ENCODE measurements around the gene AKAP8. TPM values are rescaled to one million over a fixed set of nuclear protein-coding genes. Genes with fewer than 3 reads are reported as not detected.

AKAP8 gene
- total RNA-seq, 4 donors from 2014 or later, result 21.8 to 33.2 (median 26.6) TPM

DNA sequence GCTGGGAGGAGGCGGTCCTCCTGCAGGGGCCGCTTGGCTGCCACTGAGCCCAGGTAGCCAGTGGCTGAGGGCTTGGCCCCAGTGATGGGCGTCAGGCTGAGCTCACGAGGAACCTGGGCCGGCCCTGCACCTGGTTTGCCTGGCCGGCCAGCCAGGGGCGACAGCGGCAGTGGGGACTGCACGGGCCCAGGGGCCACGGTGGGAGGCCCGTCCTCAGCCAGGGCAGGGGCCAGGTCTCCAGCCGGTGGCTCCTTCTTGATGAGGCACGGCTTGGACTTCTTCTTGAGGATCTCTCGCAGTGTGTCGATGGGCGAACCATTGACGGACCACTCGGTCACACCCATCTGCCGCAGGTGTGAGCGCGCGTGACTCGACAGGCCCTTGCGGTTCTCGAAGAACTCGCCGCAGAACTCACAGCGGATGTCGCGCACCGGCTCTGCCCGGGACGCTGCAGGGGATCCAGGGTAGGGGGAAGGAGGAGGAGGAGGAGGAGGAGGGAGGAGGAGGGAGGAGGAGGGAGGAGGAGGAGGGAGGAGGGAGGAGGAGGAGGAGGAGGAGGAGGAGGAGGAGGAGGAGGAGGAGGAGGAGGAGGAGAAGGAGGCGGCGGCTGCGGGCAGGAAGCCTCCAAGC, 45.8 kb upstream of the AKAP8 start:
- peaks cover 49% of the 10 kb centered on the region in 2 donors for H3K36me3 ChIP-seq

DNA sequence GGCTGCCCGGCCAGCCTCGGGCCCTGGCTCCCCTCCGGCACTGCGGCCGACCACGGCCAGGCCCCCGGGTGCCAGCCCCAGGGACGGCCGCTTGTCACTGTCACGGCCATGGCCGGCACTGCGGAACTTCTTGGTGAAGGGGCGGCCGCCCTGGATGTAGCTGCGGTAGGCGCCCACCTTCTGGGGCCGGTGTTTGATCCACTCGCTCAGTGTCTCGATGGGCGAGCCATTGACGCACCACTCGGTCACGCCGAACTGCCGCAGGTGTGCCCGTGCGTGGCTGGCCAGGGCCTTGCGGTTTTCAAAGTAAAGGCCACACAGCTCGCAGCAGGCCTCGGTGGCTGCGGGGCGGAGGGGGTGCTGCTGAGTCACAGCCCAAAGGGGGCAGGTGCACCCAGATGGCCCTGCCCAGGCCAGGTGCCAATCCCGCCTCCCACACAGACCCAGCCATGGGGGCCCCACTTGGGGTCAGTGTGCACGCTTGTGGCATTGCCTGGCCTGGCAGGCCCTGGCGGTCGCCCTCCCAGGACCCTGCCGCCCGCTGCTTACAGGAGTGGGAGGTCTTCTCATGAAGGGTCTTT, 45.2 kb upstream of the AKAP8 start:
- WGBS, 2 donors, result 96 to 98% methylated on average over 10 to 31 of the region's 38 CpGs
- Histone ChIP-seq H3K27me3 (no peaks in the 10 kb centered on the region), H3K27ac (no peak overlapping the region), H3K4me3 (replicated peaks in 1 of 3) (no peak overlapping the region), H3K9me3 (no peaks in the 10 kb centered on the region), H3K36me3 (peaks cover 49% of the 10 kb centered on the region in 2 donors), H3K4me1 (no peaks in the 10 kb centered on the region)
- intact Hi-C loops (cut with DNase I), result no loop called here
- no peak for TF ChIP-seq POLR2A (IDR thresholded peaks at IDR 0.05)
- TF ChIP-seq, protein P1, sequence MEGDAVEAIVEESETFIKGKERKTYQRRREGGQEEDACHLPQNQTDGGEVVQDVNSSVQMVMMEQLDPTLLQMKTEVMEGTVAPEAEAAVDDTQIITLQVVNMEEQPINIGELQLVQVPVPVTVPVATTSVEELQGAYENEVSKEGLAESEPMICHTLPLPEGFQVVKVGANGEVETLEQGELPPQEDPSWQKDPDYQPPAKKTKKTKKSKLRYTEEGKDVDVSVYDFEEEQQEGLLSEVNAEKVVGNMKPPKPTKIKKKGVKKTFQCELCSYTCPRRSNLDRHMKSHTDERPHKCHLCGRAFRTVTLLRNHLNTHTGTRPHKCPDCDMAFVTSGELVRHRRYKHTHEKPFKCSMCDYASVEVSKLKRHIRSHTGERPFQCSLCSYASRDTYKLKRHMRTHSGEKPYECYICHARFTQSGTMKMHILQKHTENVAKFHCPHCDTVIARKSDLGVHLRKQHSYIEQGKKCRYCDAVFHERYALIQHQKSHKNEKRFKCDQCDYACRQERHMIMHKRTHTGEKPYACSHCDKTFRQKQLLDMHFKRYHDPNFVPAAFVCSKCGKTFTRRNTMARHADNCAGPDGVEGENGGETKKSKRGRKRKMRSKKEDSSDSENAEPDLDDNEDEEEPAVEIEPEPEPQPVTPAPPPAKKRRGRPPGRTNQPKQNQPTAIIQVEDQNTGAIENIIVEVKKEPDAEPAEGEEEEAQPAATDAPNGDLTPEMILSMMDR (IDR thresholded peaks at IDR 0.05), result no peak
- no peak for DNase-seq

More for the DNA sequence above, 45.8 kb upstream of the AKAP8 start:
- intact Hi-C loops (cut with DNase I), result no loop called here
- H3K9me3 ChIP-seq, result no peaks in the 10 kb centered on the region
- no peak for DNase-seq
- WGBS, 2 donors, result 94% methylated on average over 23 to 31 of the region's 36 CpGs
- H3K4me3 ChIP-seq (replicated peaks in 1 of 3), result no peak overlapping the region
- H3K4me1 ChIP-seq, result peaks cover 0 to 3% of the 10 kb centered on the region in 2 donors
- no peak overlapping the region for H3K27ac ChIP-seq
- TF ChIP-seq, protein P1 (IDR thresholded peaks at IDR 0.05), result no peak
- no peaks in the 10 kb centered on the region for H3K27me3 ChIP-seq

- TF ChIP-seq, protein P1 (IDR thresholded peaks at IDR 0.05), result no peak
- no peak for TF ChIP-seq POLR2A (IDR thresholded peaks at IDR 0.05)
- Histone ChIP-seq H3K27me3 (no peaks in the 10 kb centered on the region), H3K36me3 (peaks cover 49% of the 10 kb centered on the region in 2 donors), H3K9me3 (no peaks in the 10 kb centered on the region), H3K4me3 (replicated peaks in 1 of 3) (no peak overlapping the region), H3K27ac (no peak overlapping the region), H3K4me1 (peaks cover 4 to 5% of the 10 kb centered on the region in 2 donors)
- WGBS, 2 donors, result 94 to 96% methylated on average over 12 to 13 of the region's 13 CpGs
- DNase-seq, result no peak
- intact Hi-C loops (cut with DNase I), result no loop called here
Observed at GRCh38 chr19:15424121-15424520, 44.5 kb upstream of the AKAP8 start.

DNA sequence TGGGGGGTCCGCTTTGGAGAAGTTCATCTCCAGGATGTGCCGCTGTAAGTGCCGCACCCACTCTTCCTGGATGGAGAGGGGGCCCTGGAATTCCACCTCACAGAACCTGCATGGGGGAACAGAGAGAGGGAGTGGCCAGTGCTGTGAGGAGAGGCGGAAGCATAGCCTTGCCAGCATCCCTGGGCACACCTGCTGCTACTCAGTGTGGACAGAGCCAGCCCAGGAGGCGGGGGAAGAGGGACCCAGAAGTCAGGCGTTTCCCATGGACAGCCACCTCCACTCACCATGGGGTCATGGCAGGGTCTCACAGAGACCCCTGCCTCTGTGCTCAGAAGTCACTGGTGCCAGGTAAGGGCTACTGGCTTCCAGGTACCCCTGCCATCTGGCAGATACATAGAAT, 43.5 kb upstream of the AKAP8 start:
- WGBS, 2 donors, result 96 to 98% methylated on average over 5 to 6 of the region's 6 CpGs
- DNase-seq, result no peak
- peaks cover 49% of the 10 kb centered on the region in 2 donors for H3K36me3 ChIP-seq
- no peak for TF ChIP-seq POLR2A (IDR thresholded peaks at IDR 0.05)
- TF ChIP-seq, protein P1 (IDR thresholded peaks at IDR 0.05), result no peak
- H3K9me3 ChIP-seq, result no peaks in the 10 kb centered on the region
- peaks cover 4 to 5% of the 10 kb centered on the region in 2 donors for H3K4me1 ChIP-seq
- no peak overlapping the region for H3K4me3 ChIP-seq (replicated peaks in 1 of 3)
- no peak overlapping the region for H3K27ac ChIP-seq
- intact Hi-C loops (cut with DNase I), result no loop called here
- H3K27me3 ChIP-seq, result no peaks in the 10 kb centered on the region

DNA sequence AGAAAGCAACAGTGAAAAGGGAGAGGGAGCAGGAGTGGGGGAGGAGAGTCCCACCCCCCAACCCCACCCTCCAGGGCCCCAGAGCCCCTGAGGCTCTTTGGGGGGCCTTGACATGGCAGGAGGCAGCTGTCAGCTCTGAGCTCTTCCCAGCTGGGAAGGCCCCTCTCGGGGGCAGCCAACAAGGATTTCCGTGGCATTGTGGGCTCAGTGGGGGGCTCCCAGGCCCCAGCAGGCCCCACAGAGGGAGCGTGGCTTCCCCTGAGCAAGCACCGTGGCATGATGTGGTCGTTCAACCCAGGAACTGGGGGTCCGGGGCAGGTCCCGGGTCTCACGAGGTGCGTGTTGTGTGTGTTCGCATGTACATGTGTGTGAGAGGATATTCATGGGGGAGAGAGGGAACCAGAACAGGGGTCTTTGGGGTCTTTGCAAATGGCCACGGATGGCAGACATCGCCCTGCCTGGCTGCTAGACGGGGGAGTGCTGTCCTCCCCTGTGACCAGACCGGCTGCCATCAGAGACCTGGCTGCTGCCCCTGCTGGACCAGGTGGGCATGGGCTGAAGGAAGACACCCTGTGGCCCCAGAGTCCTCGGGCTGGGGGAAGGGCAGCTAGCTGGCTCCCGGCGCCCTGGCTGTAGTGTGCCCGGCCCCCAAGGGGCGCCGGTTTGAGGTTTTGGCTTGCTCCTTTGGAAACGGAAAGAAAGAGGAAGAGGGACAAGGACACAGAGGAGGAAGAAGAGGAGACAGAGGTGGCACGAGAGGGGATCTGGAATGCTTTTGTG, 42.9 kb upstream of the AKAP8 start:
- no peak overlapping the region for H3K27ac ChIP-seq
- TF ChIP-seq, protein P1 (IDR thresholded peaks at IDR 0.05), result no peak
- no peak for TF ChIP-seq POLR2A (IDR thresholded peaks at IDR 0.05)
- H3K9me3 ChIP-seq, result no peaks in the 10 kb centered on the region
- peaks cover 8 to 9% of the 10 kb centered on the region in 2 donors for H3K4me1 ChIP-seq
- H3K36me3 ChIP-seq, result peaks cover 45 to 49% of the 10 kb centered on the region in 2 donors
- DNase-seq, result no peak
- 95% methylated on average over 20 to 22 of the region's 22 CpGs for WGBS, 2 donors
- intact Hi-C loops (cut with DNase I), result no loop called here
- no peak overlapping the region for H3K4me3 ChIP-seq (replicated peaks in 1 of 3)
- H3K27me3 ChIP-seq, result no peaks in the 10 kb centered on the region

Measured in thyroid gland (tissue), 4 donors.